Psoas muscle (tissue), 8 donors: ENCODE measurements around the gene PRSS21. TPM values are rescaled to one million over a fixed set of nuclear protein-coding genes. Genes with fewer than 3 reads are reported as not detected.

ENCODE experiments used
- ATAC-seq, 4 donors: fragments of 200-7000 bp; cut with Tn5 transposase; one replicate each; pipeline ENCODE4 v1.9.1; 2020; ENCODE audit warnings: moderate library complexity in 3 of 4, mild to moderate bottlenecking in 2 of 4
- DNase-seq, 2 donors: peaks; one replicate each; pipeline ENCODE4 v3.0.0-alpha.2; 2020
- H3K27ac ChIP-seq: fragments of 200-600 bp; one replicate; pipeline ENCODE4 v1.8.0; 2022
- H3K27me3 ChIP-seq, 3 donors: fragments of 200-600 bp in 1 of 3; one replicate each; pipeline versions ENCODE4 v1.6.1 to v1.8.0; 2013 to 2022; ENCODE audit warnings: low read length in 2 of 3, mild to moderate bottlenecking in 2 of 3, moderate library complexity in 1 of 3; ENCODE audit not compliant: insufficient read depth in 3 of 3
- H3K36me3 ChIP-seq, 2 donors: fragments of 200-600 bp in 1 of 2; one replicate each; pipeline versions ENCODE4 v1.6.1 to v1.8.0; 2013 to 2022; ENCODE audit warnings: low read depth in 1 of 2, mild to moderate bottlenecking in 1 of 2, moderate library complexity in 1 of 2; ENCODE audit not compliant: insufficient read depth in 1 of 2
- H3K4me1 ChIP-seq: fragments of 200-600 bp; one replicate; pipeline ENCODE4 v1.8.0; 2022
- H3K4me3 ChIP-seq: fragments of 200-600 bp; one replicate; pipeline ENCODE4 v1.8.0; 2022; ENCODE audit warnings: mild to moderate bottlenecking
- H3K9me3 ChIP-seq: fragments of 200-600 bp; one replicate; pipeline ENCODE4 v1.8.0; 2022
- CTCF ChIP-seq: fragments of 200-600 bp; IDR thresholded peaks from one replicate; pipeline ENCODE4 v1.8.0; 2022; ENCODE audit warnings: antibody characterized with exemption
- WGBS, 3 donors: extraction: QIAGEN DNeasy Blood & Tissue Kit; methylation state at CpG; one replicate each; pipeline versions ENCODE4 v1.1.6 to v1.1.7; 2013; 5-methylcytosine and 5-hydroxymethylcytosine counted together
- intact Hi-C, 2 donors: fragments of 100-400 bp; cut with DNase I; formaldehyde crosslinking; loops; one replicate each; pipeline versions ENCODE4 v1.11.0 to v1.14.2; 2022
- polyA plus RNA-seq, 3 donors: library from polyadenylated mRNA; stranded (reverse); fragments of 200-250 nt; gene quantifications; one replicate each; pipeline ENCODE4 v1.2.3, GENCODE V29; 2013
- total RNA-seq, 4 donors: library from RNA; stranded (reverse); fragmentation: NEBNext Ultra II Directional in 2 of 4; extraction: Animal tissue kit (Norgen Biotek cat#: 25700) in 2 of 4; gene quantifications; one replicate each; pipeline versions ENCODE4 v1.2.1 to v1.2.4, GENCODE V29; 2021 to 2023
- donor health status: healthy with polysubstance abuse.
- donor health status: DM: no; HTN: no; CAD: no; lungs with moderate emphysema.
- donor health status: Bipolar disorder and iron deficiency.
- donor health status: healthy.
- donor health status: DM: yes; HTN: yes; CAD: no.
- donor health status: DM: no; HTN: no; CAD: no.
- donor health status: DM: no; HTN: no; CAD: no.
- donor health status: DM: yes; HTN: yes; CAD: no.

PRSS21 gene
- total and polyA plus RNA-seq, 7 donors = 0.05 to 0.20 (median 0.10) TPM; not detected in 4

- Histone ChIP-seq H3K27ac (no peak overlapping the region), H3K4me3 (no peak overlapping the region), H3K27me3 (peaks cover 0 to 11% (median 3%) of the 10 kb centered on the region in 3 donors), H3K36me3 (no peaks in the 10 kb centered on the region), H3K4me1 (no peaks in the 10 kb centered on the region), H3K9me3 (peaks cover 13% of the 10 kb centered on the region)
- no peak for DNase-seq
- WGBS, 3 donors = 78 to 83% (median 80%) methylated on average over 3 of the region's 3 CpGs
- intact Hi-C loops = no loop called here
- no peak for TF ChIP-seq CTCF
- ATAC-seq = no peak
These were observed 13.4 kb upstream of the PRSS21 start for GRCh38 chr16:2803545-2804195.

GRCh38 chr16:2804728-2805127 lies 12.3 kb upstream of the PRSS21 start:
- Histone ChIP-seq H3K27ac (no peak overlapping the region), H3K4me1 (no peaks in the 10 kb centered on the region), H3K9me3 (peaks cover 13% of the 10 kb centered on the region), H3K27me3 (peaks cover 0 to 3% (median 3%) of the 10 kb centered on the region in 3 donors), H3K36me3 (no peaks in the 10 kb centered on the region), H3K4me3 (no peak overlapping the region)
- intact Hi-C loops = no loop called here
- WGBS, 3 donors = 79 to 94% (median 86%) methylated on average over 4 of the region's 4 CpGs
- ATAC-seq = no peak
- TF ChIP-seq CTCF = no peak
- DNase-seq = peak in 1 of 2 donors; percentile 10

GRCh38 chr16:2806286-2806685 lies 10.8 kb upstream of the PRSS21 start:
- H3K36me3 ChIP-seq = no peaks in the 10 kb centered on the region
- DNase-seq = peak in 1 of 2 donors; percentile 10
- no peak for ATAC-seq
- H3K4me3 ChIP-seq = no peak overlapping the region
- H3K4me1 ChIP-seq = no peaks in the 10 kb centered on the region
- 67 to 72% (median 71%) methylated on average over 5 of the region's 5 CpGs for WGBS, 3 donors
- no peak overlapping the region for H3K27ac ChIP-seq
- TF ChIP-seq CTCF = no peak
- intact Hi-C loops = no loop called here
- H3K27me3 ChIP-seq = peaks cover 0 to 3% (median 3%) of the 10 kb centered on the region in 3 donors
- peaks cover 13% of the 10 kb centered on the region for H3K9me3 ChIP-seq

GRCh38 chr16:2808181-2808580 lies 8.9 kb upstream of the PRSS21 start:
- no peak for ATAC-seq
- Histone ChIP-seq H3K27ac (no peak overlapping the region), H3K4me3 (no peak overlapping the region), H3K36me3 (no peaks in the 10 kb centered on the region), H3K9me3 (peaks cover 13% of the 10 kb centered on the region), H3K4me1 (peaks cover 6% of the 10 kb centered on the region), H3K27me3 (peaks cover 0 to 3% (median 3%) of the 10 kb centered on the region in 3 donors)
- peak in 1 of 2 donors; percentile 21 for DNase-seq
- intact Hi-C loops = no loop called here
- TF ChIP-seq CTCF = no peak
- WGBS, 3 donors = 85 to 88% (median 88%) methylated on average over 7 of the region's 7 CpGs
